Activated CD8-positive, alpha-beta memory T cell treated with anti-CD3 and anti-CD28 coated beads for 48 hours (primary cell): ENCODE measurements around the gene PRUNE2.
"Not testable (repeated sequence)": the region's sequence is repeated elsewhere in the genome, so short reads cannot be mapped to it uniquely, and the experiment has no call there.

Experiments used
- DNase-seq, 3 experiments: peaks; one replicate each; pipeline ENCODE4 v3.0.0-alpha.2; 2020; ENCODE audit warnings: low read depth in 2 of 3, low spot score in 2 of 3

The PRUNE2 gene

DNA sequence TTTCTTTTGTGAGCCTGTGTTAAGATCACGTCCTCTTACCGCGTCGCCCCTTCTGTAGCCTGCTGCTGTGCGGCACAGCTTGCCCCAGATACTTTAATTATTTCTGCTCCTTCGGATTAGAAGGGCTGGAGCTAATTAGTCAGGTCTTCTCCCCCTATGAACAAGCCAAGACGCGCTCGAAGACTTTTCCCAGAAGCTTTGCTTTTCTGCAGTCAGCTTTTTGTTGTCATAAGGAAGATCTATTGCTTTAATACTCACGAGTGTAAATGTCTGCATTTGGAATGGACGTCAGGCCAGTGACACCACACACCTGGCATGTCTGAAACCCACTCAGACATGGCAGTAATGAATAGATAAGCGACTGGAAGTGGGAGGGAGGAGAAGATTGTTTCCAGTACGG is 37.0 kb downstream of the PRUNE2 start:
- no peak for DNase-seq

DNA sequence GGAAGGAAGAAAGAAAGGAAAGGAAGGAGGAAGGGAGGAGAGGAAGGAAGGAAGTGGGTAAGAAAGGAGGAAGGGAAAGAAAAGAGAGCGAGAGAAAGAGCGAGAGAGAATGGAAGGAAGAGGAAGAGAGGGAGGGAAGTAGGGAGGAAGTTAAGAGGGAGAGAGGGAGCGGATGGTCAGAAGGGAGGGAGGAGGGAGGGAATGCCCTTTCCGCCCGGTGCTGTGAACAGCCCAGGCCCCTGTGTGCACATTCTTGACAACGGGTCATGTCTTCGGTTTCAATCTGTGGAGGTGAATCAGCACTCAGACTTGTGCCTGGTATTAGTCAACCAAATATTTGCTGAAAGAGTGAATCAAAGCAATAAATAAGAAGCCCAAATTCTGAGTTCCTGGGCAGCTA is 39.2 kb downstream of the PRUNE2 start:
- no peak for DNase-seq

DNA sequence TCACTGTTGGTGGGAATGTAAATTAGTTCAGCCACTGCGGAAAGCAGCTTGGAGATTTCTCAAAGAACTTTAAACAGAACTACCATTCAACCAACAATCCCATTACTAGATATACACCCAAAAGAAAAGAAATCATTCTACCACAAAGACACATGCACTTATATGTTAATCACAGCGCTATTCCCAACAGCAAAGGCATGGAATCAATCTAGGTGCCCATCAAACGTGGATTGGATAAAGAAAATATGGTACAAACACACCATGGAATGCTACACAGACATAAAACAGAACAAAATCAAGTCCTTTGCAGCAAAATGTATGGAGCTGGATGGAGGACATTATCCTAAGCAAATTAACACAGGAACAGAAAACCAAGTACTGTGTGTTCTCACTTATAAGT is 42.1 kb downstream of the PRUNE2 start:
- no peak for DNase-seq

DNA sequence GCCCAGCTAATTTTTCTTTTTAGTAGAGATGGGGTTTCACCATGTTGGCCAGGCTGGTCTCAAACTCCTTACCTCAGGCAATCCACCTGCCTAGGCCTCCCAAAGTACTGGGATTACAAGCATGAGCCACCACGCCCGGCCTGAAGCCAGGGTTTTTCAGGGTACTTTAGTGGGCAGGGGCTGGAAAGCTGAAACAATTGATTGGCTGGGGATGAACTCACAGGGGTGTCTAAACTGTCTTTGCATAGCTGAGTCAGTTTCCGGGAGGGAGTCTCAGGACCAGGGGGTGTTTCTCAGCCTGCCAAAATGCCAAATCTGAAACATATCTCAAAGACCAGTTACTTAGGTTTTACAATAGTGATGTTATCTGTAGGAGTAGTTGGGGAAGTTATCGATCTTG is 46.1 kb downstream of the PRUNE2 start:
- DNase-seq: no peak

DNA sequence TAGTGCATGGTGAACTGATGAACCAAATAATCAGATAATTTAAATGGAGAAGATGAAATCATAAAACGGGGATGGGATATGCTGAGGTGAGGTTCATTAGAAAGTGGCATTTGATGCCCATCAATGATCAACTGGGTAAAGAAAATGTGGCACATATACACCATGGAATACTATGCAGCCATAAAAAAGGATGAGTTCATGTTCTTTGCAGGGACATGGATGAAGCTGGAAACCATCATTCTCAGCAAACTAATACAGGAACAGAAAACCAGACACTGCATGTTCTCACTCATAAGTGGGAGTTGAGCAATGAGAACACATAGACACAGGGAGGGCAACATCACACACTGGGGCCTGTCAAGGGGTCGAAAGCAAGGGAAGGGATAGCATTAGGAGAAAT is 47.7 kb downstream of the PRUNE2 start:
- not testable (repeated sequence) for DNase-seq

DNA sequence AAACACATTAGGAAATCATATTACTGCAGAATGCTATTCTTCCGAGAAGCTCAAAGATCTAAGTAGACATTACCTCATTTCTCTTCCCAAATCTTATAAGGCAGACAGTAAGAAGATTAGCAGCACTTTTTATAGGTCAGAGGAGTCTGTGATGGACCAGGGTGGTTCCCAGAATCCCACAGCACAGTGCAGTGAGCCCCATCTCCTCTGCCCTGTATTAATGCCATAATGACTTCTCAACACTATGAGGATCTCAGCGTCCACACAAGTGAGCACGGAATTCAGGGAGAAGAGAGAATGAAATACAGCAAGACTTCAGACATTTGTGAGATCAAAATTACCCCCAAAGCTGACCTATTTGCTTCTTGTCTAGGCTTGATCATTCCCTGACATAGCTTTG is 49.9 kb downstream of the PRUNE2 start:
- no peak for DNase-seq

DNA sequence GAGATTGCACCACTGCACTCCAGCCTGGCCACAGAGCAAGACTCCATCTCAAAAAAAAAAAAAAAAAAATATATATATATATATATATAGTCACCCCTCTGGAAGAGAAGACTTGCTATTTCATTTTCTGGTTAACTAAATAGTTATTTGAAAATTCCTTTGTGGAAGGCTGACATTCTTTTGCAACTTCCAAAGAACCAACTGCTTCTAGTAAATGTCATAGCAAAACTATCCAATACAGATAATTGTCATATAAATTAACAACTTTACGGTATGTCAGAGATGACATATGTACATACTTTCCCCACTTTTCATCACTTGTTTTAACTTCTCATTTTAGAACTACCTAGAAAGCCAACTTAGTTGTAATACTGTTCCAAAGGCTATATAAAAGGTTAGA is 50.9 kb downstream of the PRUNE2 start:
- no peak for DNase-seq

DNA sequence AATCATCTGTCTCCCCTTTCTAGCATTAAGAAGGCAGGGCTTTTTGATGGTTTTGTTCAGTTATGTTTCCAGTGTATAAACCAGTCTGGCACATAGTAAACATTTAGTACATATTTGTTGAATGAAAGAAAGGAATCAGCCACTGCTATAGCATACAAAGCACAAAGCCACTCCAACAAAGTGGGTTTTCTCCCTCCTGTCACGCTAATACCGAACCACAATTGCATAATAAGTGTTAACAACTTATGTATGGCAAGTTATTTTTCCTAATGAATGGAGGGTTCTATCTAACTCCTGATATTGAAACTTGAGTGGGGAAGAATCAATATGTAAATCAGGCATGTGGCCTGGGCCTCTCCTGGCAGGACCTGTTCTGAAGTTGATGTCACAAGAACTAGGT is 53.9 kb downstream of the PRUNE2 start:
- DNase-seq: no peak

DNA sequence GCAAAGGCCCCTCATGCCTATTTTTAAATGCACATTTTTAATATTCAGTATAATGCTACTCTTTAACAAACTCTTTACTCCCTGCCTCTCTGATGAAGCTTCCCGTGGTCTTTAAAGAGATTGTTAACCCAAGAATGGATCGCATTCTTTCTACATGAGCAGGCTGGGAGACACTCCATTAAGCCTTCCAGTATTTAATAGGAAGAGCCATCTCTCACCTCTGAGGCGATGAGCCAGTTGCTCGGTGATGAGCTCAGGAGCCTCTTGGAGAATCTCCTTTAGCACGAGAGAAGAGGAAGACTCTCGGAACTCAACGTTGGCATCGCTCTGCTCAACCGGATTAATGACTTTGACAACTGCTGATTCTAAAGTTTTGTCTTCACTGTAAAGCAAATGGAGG is 59.6 kb downstream of the PRUNE2 start:
- DNase-seq: no peak

DNA sequence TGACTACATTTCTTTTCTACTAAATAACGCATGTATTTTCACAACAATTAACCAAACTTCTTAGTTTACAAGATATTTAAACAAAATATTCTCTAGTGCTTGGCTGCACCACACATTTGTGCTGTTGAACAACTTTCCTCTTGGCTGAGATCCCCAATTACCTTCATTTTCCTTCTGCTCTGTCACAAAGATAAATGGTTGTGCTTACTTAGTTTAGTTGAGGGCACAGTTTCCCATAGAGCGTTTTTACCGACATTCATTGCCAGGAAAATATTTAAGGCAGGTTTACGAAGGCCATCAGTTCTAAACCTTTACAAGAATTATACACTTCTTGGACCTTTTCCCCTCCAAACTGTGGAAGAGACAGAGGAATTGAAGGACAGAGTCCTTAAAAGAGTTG is 60.7 kb downstream of the PRUNE2 start:
- no peak for DNase-seq

DNA sequence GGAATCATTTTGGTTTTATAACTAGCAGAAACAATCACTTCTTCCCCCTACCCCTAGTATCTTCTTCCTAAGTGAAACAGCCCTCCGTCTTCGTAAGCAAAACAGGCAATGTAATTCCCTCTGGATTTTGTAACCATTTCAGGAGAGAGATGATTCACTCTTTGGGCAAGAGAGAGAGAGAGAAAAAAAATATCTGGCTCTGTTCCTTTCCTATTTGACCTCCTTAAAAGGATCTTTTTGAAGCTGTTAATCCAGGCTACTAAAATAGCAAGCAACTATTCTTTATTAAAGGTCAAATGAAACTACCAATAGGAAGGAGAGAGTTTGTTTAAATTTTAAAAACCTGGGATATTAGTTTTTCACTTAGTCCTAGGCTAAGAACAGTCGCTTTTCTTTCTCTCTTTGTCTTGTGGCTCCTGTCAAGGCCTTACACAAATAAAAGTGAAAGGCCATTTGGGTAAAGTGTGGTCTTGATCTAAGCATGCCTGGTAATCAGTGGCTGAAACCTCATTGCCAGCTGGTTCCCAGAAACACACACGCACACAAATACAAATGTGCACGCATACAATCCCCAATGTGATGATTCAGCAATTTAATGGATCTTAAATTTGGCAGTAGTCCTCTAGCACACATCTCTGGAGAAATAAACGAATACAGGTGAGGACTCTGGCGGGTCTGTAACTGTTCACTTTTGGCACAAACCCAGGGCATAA is 70.2 kb downstream of the PRUNE2 start:
- no peak for DNase-seq

DNA sequence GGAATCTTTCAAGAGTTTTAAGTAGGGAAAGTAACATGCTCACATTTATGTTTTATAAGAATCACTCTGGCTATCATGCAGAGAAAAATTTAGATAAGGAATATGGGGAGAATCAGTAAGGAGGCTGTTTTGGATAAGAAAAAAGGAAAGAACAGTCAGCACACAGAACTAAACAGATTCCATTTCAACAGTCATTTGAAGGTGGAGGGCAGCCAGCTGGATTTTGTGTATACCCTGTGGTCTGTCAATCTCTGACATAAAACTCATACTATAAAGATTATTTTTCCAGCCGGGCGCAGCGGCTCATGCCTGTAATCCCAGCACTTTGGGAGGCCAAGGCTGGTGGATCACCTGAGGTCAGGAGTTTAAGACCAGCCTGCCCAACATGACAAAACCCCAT is 77.5 kb downstream of the PRUNE2 start:
- no peak for DNase-seq

DNA sequence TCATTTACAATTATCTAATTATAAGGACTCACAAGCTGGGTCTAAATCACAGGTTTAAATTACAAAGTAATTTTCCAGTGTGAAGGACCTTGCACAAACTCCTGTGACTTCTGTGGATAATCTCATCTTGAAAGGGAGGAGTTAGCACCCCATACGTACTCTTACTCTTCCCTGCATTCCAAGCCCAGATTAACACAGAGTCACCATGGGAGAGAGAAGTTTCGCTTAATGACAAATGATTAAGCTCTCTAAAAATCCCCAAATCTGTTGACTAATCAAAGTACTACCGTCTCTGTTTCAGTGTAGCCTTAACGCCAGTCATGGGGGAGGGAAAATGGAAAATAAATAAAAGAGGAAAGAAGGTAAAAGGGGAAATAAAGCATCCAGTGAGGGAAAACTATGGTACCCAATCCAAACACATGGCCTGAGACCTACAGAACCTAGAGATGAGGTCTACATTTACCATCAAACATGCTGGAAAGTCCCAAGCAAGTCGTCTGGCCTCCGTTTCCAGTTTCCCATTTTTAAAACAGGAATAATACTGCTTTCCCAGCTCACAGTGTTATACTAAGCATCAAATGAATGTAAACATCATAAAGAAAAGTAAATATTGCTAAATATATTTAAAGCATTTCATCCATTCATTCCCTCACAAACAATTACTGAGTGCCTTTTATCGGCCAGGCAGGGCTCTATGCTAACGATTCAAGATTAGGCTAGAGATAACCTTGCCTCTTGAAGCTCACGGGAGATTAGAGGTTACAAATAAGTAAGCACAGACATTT is 78.4 kb downstream of the PRUNE2 start:
- DNase-seq: no peak

DNA sequence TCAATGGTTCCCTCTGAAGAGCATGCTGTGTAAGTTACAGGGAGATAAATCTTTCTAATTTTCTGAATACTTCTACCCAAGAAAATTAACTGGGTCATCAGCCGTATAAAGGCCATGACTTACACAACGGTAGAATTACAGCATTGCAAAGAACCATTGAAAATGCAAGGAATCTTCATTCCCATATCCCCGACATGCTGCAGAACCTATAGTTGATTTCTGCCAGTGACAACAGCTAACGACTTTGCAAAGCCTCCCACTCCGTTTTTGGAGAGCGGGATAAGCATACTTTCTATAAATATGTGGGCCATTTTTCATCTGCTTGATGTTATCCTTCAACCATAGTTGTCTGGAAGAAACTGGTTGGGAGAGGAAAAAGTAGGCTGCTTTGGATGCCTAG is 85.5 kb downstream of the PRUNE2 start:
- no peak for DNase-seq

DNA sequence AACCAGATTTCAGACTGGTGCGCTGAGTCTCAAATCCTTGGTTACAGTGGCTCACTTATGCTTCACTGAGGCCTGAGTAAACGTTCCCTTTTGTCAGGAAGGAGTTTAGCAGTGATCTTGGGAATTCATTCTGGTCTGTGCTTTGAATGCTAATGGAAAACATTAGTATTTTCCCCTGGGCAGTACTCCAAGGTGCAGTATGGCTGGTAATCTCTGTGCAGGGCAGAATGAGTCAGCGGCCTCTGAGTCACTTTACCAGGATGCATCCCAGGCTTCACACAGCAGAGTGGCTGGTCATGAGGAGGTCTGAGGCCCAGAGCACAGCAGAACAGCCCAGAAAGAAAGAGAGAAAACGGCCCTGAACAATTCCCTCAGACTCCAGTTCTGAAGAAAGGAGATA is 87.6 kb downstream of the PRUNE2 start:
- no peak for DNase-seq

DNA sequence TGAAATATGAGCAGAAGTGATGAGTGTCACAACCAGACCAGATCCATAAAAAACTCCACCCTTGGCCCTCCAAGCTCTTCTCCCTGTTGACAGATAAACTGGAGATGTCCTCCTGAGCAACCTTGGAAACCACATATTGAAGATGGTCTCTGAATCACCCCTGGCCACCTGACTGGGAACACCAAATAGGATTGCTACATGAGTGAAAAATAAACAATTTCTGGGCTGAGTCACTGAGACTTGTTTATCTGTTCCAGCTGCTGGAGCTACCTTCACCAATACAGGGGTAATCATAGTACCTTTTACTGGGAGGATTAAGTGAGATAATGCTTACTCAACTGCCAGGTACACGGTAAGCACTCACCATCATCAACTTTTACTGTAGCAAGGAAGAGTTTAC is 88.4 kb downstream of the PRUNE2 start:
- DNase-seq: no peak

DNA sequence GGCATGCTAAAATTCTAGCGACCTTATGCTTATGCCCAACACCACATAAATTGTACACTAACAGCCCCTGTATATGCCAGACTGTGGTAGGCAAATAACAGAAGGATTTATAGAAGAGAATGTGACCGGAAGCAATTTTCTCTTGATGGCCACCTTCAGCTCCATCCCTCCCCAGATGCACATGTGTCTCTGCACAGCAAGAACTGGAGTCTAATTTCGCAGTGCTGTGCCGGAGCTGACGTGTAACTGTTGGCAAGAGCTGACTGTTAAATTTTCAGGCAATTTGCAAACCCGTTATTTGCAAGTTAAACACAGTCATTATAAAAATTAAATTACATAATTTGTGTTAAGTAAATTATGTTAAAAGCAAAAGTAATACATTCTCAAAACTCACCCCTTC is 93.3 kb downstream of the PRUNE2 start:
- DNase-seq: no peak

DNA sequence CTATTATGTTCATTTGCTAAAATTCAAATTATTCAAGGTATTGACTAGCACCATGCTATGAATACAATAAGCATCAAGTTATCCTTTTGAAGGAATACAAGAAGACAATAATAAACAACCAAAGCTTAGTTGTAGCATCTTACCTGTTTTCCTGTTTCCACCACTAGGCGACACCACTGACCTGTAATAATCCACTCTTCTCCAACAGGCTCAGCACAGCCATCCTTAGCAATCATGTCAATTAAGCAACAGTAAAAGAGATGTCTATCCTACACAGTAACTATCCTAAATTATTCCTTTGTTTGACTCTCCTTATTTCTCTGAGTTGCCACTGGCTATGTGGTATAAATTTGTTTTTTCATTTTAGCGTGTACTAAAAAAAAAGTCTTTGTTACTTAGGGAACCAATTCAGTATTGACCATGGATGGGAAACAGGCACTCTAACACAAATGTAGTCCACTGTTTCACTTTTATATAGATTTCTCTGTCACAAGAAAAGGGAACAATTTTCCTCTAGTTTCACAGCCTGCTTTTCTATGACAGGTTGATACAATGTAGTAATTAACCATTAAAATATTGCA is 95.4 kb downstream of the PRUNE2 start:
- DNase-seq: no peak

DNA sequence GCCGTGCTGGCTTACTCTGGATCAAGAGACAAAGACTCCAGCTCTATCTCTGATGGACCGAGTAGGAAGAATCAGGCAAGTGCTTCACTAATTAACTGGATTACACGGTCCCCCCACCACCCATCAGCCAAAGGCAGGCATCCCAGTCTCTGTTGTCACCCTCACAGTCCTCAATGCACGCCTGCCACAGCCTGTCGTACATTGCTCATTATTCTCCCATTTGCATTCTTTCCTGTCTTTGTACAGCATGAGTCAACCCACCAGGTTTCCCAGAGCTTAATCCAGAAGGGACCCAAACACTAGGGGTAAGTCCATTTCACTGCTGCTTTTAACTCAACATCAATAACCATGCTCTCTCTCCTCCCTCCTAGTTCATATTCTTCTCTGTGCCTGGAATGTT is 97.3 kb downstream of the PRUNE2 start:
- DNase-seq: no peak

DNA sequence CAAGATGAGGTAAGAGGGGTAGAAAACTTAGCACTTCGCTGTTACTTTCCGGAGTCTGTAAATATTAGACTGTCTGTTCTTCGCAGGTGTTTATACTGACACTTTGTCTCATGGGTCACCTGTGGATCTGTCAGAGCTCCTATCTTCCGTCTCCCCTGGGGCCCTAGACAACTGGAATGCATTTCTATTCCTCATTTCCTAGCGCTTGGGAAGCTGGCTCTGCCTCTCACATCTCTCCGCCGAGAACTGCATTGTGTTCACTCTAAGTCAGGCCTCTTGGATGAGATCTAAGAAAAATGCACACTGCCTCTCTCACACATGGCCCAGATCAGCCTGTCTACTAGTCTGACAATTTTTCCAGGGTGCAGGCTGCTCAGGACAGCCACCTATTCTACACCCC is 102.2 kb downstream of the PRUNE2 start:
- DNase-seq: no peak

DNA sequence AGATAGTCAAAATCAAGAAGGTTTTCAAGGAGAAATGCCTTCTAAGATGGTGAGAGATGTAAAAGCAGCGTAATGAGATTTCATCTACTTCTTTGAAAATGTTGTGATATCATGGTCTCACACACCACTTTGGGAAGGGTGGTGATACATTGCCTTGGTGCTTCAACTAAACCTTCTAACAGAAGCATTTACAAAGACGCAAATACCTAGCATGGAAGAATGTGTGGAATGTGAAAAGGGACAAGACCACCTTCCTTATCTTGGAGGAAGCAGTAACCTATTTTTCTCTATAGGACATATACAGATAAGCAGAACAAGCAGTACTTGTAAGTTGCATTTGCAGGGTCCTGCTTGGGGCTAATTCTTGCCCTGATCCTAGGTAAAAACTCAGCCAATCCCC is 102.8 kb downstream of the PRUNE2 start:
- DNase-seq: no peak

DNA sequence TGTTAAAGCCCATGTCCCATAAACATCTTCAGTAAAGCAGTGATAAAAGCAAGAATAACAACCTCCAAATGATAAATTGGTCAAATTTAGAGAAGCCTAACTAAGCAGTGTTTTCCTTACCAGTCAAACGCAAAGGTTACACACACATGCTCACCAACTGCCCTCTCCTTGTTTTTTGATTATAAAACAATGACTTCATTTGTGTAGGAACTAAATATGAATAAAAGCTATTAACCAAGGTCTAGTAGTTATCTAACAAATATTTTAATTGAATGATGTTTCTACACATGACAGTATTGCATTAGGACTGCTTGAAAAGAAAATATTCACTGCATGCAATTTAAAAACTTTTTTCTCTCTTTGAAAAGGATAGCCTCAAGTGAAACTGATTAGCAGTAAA is 105.0 kb downstream of the PRUNE2 start:
- DNase-seq: no peak

DNA sequence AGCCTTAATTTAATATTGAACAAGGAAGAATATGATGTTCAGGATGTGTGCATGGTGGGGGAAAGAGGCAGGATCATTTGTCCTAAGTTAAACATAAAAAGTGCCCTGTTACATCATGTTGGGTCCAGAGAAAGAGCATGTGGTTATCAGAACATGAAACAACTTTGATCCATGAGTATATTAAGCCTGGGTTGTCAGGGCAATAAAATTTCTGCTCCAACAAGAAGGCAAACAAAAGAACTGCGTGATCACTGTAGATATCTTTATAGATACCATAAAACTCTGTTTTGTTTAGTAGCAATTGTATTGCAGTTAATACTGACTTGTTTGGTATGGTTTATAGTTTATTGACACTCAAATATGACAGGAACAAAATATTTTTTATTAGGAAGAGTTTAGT is 106.4 kb downstream of the PRUNE2 start:
- DNase-seq: no peak
